HCT116 (cell line): Measurements from ENCODE around the gene RRBP1. TPM values are rescaled to one million over a fixed set of nuclear protein-coding genes. Genes with fewer than 3 reads are reported as not detected.
A peak's percentile ranks its signal among the peaks of the same experiment; 100 is the strongest.

ENCODE experiments used
- ATAC-seq: fragments of 200-7000 bp; cut with Tn5 transposase; 2 replicates; pipeline ENCODE4 v1.9.1; 2020; ENCODE audit warnings: mild to moderate bottlenecking, moderate library complexity
- BruUV-seq: library from RNA; stranded (reverse); fragments of 400-500 nt; replicated peaks from 2 replicates; lab custom pipeline; 2021; lab: Mats Ljungman, UMichigan
- CTCF ChIA-PET: fragments of 300-600 bp; sonication (Branson Sonifier 250); formaldehyde crosslinking; loops from one replicate; lab custom pipeline; 2021; ENCODE audit warnings: antibody characterized with exemption; lab: Charles Lee
- POLR2A ChIA-PET: fragments of 300-600, 350-600 bp; sonication (Branson Sonifier 250); formaldehyde crosslinking; loops from one replicate; lab custom pipeline; 2021; ENCODE audit warnings: antibody characterized with exemption; lab: Charles Lee
- RAD21 ChIA-PET, 2 experiments: fragments of 300-600 bp; sonication (Branson Sonifier 250); formaldehyde crosslinking; loops; one replicate each; lab custom pipeline; 2023; ENCODE audit warnings: low total read pairs in 2 of 2; ENCODE audit not compliant: uncharacterized antibody in 2 of 2, unreplicated experiment in 2 of 2, low non-redundant PET in 1 of 2; lab: Charles Lee
- DNase-seq: peaks from one replicate; pipeline ENCODE4 v3.0.0-alpha.2; 2010; ENCODE audit warnings: low read depth, low spot score
- H2AFZ ChIP-seq: fragments of 200-600 bp; shearing (Covaris generic), sonication (generic); 2 replicates; pipeline ENCODE4 v1.6.1; 2017; ENCODE audit warnings: low read depth, mixed run types, mixed read lengths, antibody characterized with exemption, low read length; ENCODE audit not compliant: poor library complexity, severe bottlenecking
- H3K27ac ChIP-seq: 2 replicates; pipeline ENCODE4 v1.5.1; 2012; ENCODE audit warnings: low read depth, low read length
- H3K27me3 ChIP-seq: fragments of 200-600 bp; sonication (generic); 2 replicates; pipeline ENCODE4 v1.6.1; 2016; ENCODE audit warnings: mixed run types, low read length, mixed read lengths; ENCODE audit not compliant: insufficient read depth
- H3K36me3 ChIP-seq, 2 experiments: fragments of 200-500 bp in 1 of 2; fragments of 200-600 bp in 1 of 2; sonication (Bioruptor generic) in 1 of 2; sonication (generic) in 1 of 2; 2 replicates each; pipeline versions ENCODE4 v1.5.1 to v1.6.1; 2014 to 2016; ENCODE audit warnings: low read length in 2 of 2, inconsistent platforms in 1 of 2, mixed read lengths in 1 of 2, mixed run types in 1 of 2; ENCODE audit not compliant: insufficient read depth in 2 of 2, control insufficient read depth in 1 of 2
- H3K4me1 ChIP-seq, 2 experiments: fragments of 200-600 bp in 1 of 2; sonication (generic) in 1 of 2; 2 replicates each; pipeline versions ENCODE4 v1.5.1 to v1.6.1; 2012 to 2017; ENCODE audit warnings: low read length in 2 of 2, inconsistent platforms in 1 of 2, mild to moderate bottlenecking in 1 of 2, mixed read lengths in 1 of 2, mixed run types in 1 of 2, moderate library complexity in 1 of 2; ENCODE audit not compliant: insufficient read depth in 2 of 2, control insufficient read depth in 1 of 2
- H3K4me2 ChIP-seq: fragments of 200-600 bp; sonication (generic); 2 replicates; pipeline ENCODE4 v1.6.1; 2017; ENCODE audit warnings: mixed run types, low read length, mixed read lengths
- H3K4me3 ChIP-seq, 2 experiments: fragments of 200-600 bp in 1 of 2; sonication (generic) in 1 of 2; replicated peaks in 1 of 2; 2 replicates each; pipeline ENCODE4 v1.5.1; 2011 to 2016; ENCODE audit warnings: low read length in 2 of 2, control low read depth in 1 of 2, low read depth in 1 of 2, mild to moderate bottlenecking in 1 of 2, mixed read lengths in 1 of 2, mixed run types in 1 of 2
- H3K79me2 ChIP-seq: fragments of 200-600 bp; sonication (generic); 2 replicates; pipeline ENCODE4 v1.6.1; 2017; ENCODE audit warnings: mild to moderate bottlenecking, mixed run types, low read length, moderate library complexity, mixed read lengths; ENCODE audit not compliant: insufficient read depth
- H3K9ac ChIP-seq: fragments of 200-600 bp; sonication (generic); 2 replicates; pipeline ENCODE4 v1.6.1; 2016; ENCODE audit warnings: low read length, mixed read lengths
- H3K9me2 ChIP-seq: fragments of 200-600 bp; sonication (generic), shearing (Covaris generic); 2 replicates; pipeline ENCODE4 v1.6.1; 2017; ENCODE audit warnings: mixed run types, mild to moderate bottlenecking, moderate library complexity; ENCODE audit not compliant: insufficient read depth
- H3K9me3 ChIP-seq, 2 experiments: fragments of 200-500 bp in 1 of 2; fragments of 200-600 bp in 1 of 2; sonication (Bioruptor generic) in 1 of 2; sonication (generic) in 1 of 2; 2 replicates each; pipeline ENCODE4 v1.6.1; 2014 to 2017; ENCODE audit warnings: low read length in 2 of 2, mixed read lengths in 2 of 2, inconsistent platforms in 1 of 2, low read depth in 1 of 2, mild to moderate bottlenecking in 1 of 2, mixed run types in 1 of 2, moderate library complexity in 1 of 2; ENCODE audit not compliant: control insufficient read depth in 1 of 2, insufficient read depth in 1 of 2
- H4K20me1 ChIP-seq: fragments of 200-600 bp; sonication (generic), shearing (Covaris generic); 2 replicates; pipeline ENCODE4 v1.6.1; 2017; ENCODE audit warnings: mixed run types, mild to moderate bottlenecking, moderate library complexity; ENCODE audit not compliant: insufficient read depth
- CBX3 ChIP-seq: IDR thresholded peaks from 2 replicates; pipeline ENCODE4 v1.6.1; 2012; ENCODE audit warnings: low read depth
- CEBPB ChIP-seq: IDR thresholded peaks from 2 replicates; pipeline ENCODE4 v1.6.1; 2012; ENCODE audit warnings: low read depth
- EGR1 ChIP-seq: IDR thresholded peaks from 2 replicates; pipeline ENCODE4 v1.6.1; 2012; ENCODE audit warnings: low read depth
- EZH2 ChIP-seq: fragments of 200-600 bp; sonication (generic); IDR thresholded peaks from 2 replicates; pipeline ENCODE4 v1.6.1; 2017; ENCODE audit warnings: antibody characterized with exemption, mixed run types
- FOSL1 ChIP-seq: IDR thresholded peaks from 2 replicates; pipeline ENCODE4 v1.6.1; 2012; ENCODE audit warnings: low read depth
- MAX ChIP-seq: IDR thresholded peaks from 2 replicates; pipeline ENCODE4 v1.6.1; 2012
- POLR2A ChIP-seq: IDR thresholded peaks from 2 replicates; pipeline ENCODE4 v1.7.0; 2011; ENCODE audit warnings: borderline replicate concordance; ENCODE audit not compliant: insufficient read depth, insufficient read length; ENCODE audit errors: extremely low read depth
- POLR2AphosphoS5 ChIP-seq: IDR thresholded peaks from 2 replicates; pipeline ENCODE4 v1.6.1; 2011; ENCODE audit warnings: mild to moderate bottlenecking, low read depth, low read length, moderate library complexity
- RAD21 ChIP-seq: IDR thresholded peaks from 2 replicates; pipeline ENCODE4 v1.6.1; 2012; ENCODE audit warnings: low read depth, mild to moderate bottlenecking
- REST ChIP-seq: IDR thresholded peaks from 2 replicates; pipeline ENCODE4 v1.6.1; 2012; ENCODE audit warnings: low read depth
- SIN3A ChIP-seq: IDR thresholded peaks from 2 replicates; pipeline ENCODE4 v1.6.1; 2012; ENCODE audit warnings: low read depth
- SP1 ChIP-seq: IDR thresholded peaks from 2 replicates; pipeline ENCODE4 v1.6.1; 2012; ENCODE audit warnings: low read depth
- TCF7L2 ChIP-seq: IDR thresholded peaks from 2 replicates; pipeline ENCODE4 v1.7.0; 2011; ENCODE audit warnings: borderline replicate concordance, inconsistent platforms; ENCODE audit not compliant: insufficient read depth, insufficient read length; ENCODE audit errors: extremely low read depth
- YY1 ChIP-seq: IDR thresholded peaks from 2 replicates; pipeline ENCODE4 v1.6.1; 2011; ENCODE audit warnings: low read length, low read depth, moderate library complexity, mild to moderate bottlenecking; ENCODE audit not compliant: insufficient replicate concordance; ENCODE audit errors: extremely low read depth
- ZFX ChIP-seq: fragments of 450-650 bp; IDR thresholded peaks from 2 replicates; pipeline ENCODE4 v1.6.1; 2017
- ZNF274 ChIP-seq: fragments of 200-500 bp; sonication (Bioruptor generic); IDR thresholded peaks from 2 replicates; pipeline ENCODE4 v1.6.1; 2014; ENCODE audit warnings: mild to moderate bottlenecking, low read depth, low read length, inconsistent platforms
- intact Hi-C: fragments of 100-400 bp; cut with micrococcal nuclease; formaldehyde crosslinking; loops from 2 replicates; pipeline ENCODE4 v1.10.0; 2022
- total RNA-seq: library from RNA; stranded (reverse); gene quantifications from one replicate; pipeline ENCODE4 v1.2.1, GENCODE V29; 2021; ENCODE audit not compliant: unreplicated experiment
- TF ChIP-seq, protein P1 (sequence below): IDR thresholded peaks from 2 replicates; pipeline ENCODE4 v1.6.1; 2011; ENCODE audit warnings: mild to moderate bottlenecking, low read length, moderate library complexity; ENCODE audit not compliant: insufficient replicate concordance; ENCODE audit errors: extremely low read depth
- TF ChIP-seq, protein P2 (sequence below): IDR thresholded peaks from 2 replicates; pipeline ENCODE4 v1.6.1; 2012
- TF ChIP-seq, protein P3 (sequence below), 3 experiments: fragments of 200-600 bp in 1 of 3; sonication (generic) in 1 of 3; IDR thresholded peaks in 2 of 3; conservative IDR thresholded peaks in 1 of 3; 2 replicates each; pipeline ENCODE4 v1.5.1; 2012 to 2017; ENCODE audit warnings: low read depth in 2 of 3, low read length in 2 of 3, antibody characterized with exemption in 1 of 3, borderline replicate concordance in 1 of 3, control low read depth in 1 of 3, mild to moderate bottlenecking in 1 of 3, mixed read lengths in 1 of 3, mixed run types in 1 of 3, moderate library complexity in 1 of 3; ENCODE audit not compliant: insufficient read depth in 1 of 3

The RRBP1 gene
- total RNA-seq, 1 experiment from 2014 or later, result 123 TPM

DNA sequence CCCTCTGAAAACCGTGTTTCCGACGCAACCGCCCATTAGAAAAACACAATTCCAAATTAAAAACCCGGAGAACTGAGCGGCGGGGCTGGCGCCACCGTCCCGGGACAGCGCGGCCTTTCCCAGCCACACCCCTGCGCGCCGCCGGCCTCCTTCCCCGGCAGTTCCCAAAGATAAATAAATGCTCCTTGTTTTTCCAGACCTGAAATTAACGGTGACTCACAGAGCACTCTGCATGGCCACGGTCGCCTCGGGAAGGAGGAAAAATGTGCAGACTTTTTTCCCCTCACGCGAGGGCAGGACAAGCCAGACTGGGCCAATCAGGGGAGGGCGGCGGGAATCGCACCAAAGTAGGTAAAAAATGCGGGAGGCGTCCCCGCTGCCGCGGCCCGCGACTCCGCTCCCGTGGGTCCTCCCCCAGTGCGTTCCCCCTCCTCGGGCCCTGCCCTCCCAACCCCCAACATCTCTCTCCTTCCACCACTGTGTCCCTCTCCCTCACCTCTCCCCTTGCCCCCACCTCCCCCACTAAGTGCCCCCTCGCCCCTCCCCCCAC lies 113.0 kb downstream of the RRBP1 start:
- H3K9ac ChIP-seq, result peak overlapping the region; percentile 93
- ATAC-seq (peak; percentile 78), DNase-seq (peak; percentile 91)
- H3K4me3 ChIP-seq, result peak overlapping the region; percentile 71 to 90
- POLR2A ChIA-PET, result interaction anchor here (0.9 to 2.1 kb wide), 4 partner anchors 8 to 32 kb away, joined by 4 to 38 read pairs (median 14); no protein-coding TSS in a partner anchor
- peaks cover 22% of the 10 kb centered on the region; the same call in 1 of the 2 replicates for H4K20me1 ChIP-seq
- no TSS peak for BruUV-seq
- peak overlapping the region; percentile 85 for H3K4me2 ChIP-seq
- H3K9me3 ChIP-seq, result no peaks in the 10 kb centered on the region
- intact Hi-C loops, result loop anchor here (1.0 kb wide), 2 partner anchors 11 to 32 kb away; no protein-coding TSS in a partner anchor
- H2AFZ ChIP-seq, result no peak overlapping the region
- CTCF ChIA-PET, result interaction anchor here (1.0 kb wide), 1 partner anchor 41 kb away, joined by 5 read pairs; no protein-coding TSS in a partner anchor
- H3K4me1 ChIP-seq, result peaks cover 37 to 61% of the 10 kb centered on the region in 2 experiments
- H3K79me2 ChIP-seq, result peaks cover 48% of the 10 kb centered on the region
- H3K27ac ChIP-seq, result peak overlapping the region; percentile 98
- peaks cover 0 to 5% of the 10 kb centered on the region in 2 experiments; a peak in 2 of 4 replicates for H3K36me3 ChIP-seq
- RAD21 ChIA-PET, result no interaction called here
- H3K9me2 ChIP-seq, result no peaks in the 10 kb centered on the region
- no peaks in the 10 kb centered on the region for H3K27me3 ChIP-seq
- TF ChIP-seq ZFX (no peak), CBX3 (no peak; the same call in 1 of the 2 replicates), TCF7L2 (peak; percentile 8), SP1 (peak; percentile 66), REST (no peak), RAD21 (0 out of 2 replicates have a peak, but pooled peaks have one; percentile 1), SIN3A (peak; percentile 28; the same call in 1 of the 2 replicates), MAX (peak; percentile 53), ZNF274 (no peak), EZH2 (no peak), EGR1 (no peak), POLR2AphosphoS5 (peak; percentile 77), YY1 (peak; percentile 29), FOSL1 (peak; percentile 62), CEBPB (no peak), POLR2A (peak; percentile 34)
- TF ChIP-seq, protein P1, sequence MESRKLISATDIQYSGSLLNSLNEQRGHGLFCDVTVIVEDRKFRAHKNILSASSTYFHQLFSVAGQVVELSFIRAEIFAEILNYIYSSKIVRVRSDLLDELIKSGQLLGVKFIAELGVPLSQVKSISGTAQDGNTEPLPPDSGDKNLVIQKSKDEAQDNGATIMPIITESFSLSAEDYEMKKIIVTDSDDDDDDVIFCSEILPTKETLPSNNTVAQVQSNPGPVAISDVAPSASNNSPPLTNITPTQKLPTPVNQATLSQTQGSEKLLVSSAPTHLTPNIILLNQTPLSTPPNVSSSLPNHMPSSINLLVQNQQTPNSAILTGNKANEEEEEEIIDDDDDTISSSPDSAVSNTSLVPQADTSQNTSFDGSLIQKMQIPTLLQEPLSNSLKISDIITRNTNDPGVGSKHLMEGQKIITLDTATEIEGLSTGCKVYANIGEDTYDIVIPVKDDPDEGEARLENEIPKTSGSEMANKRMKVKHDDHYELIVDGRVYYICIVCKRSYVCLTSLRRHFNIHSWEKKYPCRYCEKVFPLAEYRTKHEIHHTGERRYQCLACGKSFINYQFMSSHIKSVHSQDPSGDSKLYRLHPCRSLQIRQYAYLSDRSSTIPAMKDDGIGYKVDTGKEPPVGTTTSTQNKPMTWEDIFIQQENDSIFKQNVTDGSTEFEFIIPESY, result peak; percentile 49
- TF ChIP-seq, protein P2, sequence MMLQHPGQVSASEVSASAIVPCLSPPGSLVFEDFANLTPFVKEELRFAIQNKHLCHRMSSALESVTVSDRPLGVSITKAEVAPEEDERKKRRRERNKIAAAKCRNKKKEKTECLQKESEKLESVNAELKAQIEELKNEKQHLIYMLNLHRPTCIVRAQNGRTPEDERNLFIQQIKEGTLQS, result no peak
- TF ChIP-seq, protein P3, sequence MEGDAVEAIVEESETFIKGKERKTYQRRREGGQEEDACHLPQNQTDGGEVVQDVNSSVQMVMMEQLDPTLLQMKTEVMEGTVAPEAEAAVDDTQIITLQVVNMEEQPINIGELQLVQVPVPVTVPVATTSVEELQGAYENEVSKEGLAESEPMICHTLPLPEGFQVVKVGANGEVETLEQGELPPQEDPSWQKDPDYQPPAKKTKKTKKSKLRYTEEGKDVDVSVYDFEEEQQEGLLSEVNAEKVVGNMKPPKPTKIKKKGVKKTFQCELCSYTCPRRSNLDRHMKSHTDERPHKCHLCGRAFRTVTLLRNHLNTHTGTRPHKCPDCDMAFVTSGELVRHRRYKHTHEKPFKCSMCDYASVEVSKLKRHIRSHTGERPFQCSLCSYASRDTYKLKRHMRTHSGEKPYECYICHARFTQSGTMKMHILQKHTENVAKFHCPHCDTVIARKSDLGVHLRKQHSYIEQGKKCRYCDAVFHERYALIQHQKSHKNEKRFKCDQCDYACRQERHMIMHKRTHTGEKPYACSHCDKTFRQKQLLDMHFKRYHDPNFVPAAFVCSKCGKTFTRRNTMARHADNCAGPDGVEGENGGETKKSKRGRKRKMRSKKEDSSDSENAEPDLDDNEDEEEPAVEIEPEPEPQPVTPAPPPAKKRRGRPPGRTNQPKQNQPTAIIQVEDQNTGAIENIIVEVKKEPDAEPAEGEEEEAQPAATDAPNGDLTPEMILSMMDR (IDR thresholded peaks at IDR 0.05 in 2 of 3, conservative IDR thresholded peaks at IDR 0.05 in 1 of 3; ENCODE audit: borderline replicate concordance in 1 of 3, insufficient read depth in 1 of 3, low read depth in 2 of 3, low read length in 2 of 3), result no peak
